NCI-H2227 (cell line): ENCODE measurements around the gene ADCY3.

ENCODE experiments used
- DNase-seq: peaks from one replicate; lab custom pipeline; 2025; ENCODE audit not compliant: unreplicated experiment; lab: John Stamatoyannopoulos, UW

ADCY3 gene

DNA sequence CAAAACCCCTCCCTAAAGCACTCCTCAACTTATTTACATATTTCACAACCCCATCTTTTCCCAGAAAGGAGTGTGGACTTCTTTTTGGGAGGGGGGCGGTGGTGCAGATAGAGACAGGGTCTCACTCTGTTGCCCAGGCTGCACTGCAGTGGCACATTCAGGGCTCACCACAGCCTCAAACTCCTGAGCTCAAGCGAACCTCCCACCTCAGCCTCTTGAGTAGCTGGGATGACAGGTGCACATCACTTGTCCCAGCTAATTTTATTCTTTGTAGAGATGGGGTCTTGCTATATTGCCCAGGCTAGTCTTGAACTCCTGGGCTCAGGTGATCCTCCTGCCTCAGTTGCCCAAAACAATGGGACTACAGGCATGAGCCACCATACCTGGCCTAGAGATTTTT lies 44.1 kb downstream of the ADCY3 start:
- no peak for DNase-seq

DNA sequence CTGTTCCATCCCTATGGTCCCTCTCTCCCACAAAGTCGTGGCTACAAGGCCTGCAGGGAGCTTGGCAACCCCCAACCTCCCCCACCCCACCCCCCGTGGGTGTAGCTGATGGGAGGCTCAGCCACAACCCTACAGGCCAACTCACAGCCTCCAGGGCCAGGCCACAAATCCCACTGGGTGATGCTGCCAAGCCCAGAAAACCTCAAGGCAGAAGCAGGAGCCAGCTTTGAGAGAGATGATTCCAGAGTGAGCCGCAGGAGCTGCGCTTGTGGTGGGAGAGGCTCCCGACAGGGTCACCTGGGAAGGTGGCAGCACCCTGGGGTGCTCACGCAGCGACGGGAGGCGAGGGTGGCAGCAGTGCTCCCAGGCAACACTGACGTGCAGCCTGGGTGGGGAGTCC lies 44.8 kb downstream of the ADCY3 start:
- no peak for DNase-seq

DNA sequence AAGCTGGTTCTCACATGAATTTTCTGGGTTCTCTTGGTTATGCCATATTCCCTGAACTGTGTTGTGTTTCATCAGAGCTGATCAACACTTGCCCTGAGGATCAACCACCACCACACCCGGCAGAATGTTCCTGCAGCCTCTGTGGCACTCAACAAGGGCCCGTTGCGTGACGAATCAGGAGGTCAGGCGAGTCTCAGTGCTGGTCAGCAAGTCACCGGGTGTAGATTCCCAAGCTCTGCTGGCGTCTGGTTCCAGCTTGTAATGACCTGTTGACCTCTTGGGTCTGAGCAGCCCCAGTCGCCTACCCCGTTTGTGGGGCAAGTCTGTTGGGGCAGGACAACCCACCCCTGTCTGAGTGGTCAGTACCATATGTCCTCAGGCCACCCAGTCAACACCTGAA lies 46.0 kb downstream of the ADCY3 start:
- DNase-seq, result no peak

DNA sequence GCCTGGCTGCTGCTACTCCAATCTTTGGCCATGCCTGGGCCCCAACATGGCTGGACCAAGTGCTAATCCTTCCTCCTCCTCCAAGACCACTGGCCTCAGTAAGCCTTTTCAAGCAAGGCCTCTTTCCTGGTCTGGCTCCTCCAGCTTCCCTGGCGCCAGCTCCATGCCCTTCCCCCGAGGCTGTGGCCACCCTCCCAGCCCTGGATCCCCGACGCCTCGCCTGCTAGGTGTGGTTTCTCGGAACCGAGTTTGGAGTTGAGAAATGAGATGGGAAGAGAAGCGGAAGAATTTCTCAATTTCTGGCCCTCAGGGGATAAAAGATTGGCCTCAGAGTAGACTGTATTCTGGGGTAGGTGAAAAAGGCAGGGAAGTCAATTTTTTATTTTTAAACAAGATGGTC lies 46.4 kb downstream of the ADCY3 start:
- DNase-seq, result no peak

DNA sequence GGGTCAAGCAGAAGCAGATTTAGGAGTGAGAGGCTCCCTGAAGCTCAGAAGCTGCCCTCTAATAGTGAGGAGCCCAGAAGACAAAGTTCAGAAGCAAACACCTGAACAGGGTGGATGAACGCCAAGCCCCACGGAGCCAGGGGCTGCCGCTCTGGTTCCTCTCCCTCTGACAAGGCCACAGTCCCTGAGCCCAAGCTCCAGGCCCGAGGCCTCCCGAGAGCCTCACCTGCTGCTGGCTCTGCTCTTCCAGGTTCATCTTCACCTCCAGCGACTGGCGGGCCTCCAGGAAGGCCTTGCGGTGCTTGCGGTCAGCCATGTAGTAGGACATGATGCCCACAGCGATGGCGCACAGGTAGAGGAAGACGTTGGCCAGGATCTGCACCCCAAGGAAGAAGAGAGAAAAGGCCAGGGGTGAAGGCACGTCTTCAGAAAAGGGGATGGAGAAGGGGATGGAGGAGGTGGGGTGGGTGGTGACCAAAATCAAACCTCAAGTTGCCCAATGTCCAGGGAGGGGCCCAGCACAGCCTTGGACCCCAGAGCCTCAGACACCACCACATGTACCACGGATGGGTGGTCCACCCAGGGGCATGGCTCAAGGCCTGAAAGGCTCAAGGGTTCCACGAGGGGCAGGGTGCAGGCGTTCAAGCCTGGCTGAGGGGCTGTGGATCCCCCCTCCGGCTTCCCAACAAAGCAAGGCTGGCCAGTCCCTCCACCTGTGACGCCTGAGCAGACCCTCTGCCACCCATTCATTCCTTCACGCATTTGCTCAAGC lies 47.5 kb downstream of the ADCY3 start:
- DNase-seq, result no peak

- DNase-seq, result no peak
Observed at GRCh38 chr2:24871852-24872333, 48.1 kb downstream of the ADCY3 start.

DNA sequence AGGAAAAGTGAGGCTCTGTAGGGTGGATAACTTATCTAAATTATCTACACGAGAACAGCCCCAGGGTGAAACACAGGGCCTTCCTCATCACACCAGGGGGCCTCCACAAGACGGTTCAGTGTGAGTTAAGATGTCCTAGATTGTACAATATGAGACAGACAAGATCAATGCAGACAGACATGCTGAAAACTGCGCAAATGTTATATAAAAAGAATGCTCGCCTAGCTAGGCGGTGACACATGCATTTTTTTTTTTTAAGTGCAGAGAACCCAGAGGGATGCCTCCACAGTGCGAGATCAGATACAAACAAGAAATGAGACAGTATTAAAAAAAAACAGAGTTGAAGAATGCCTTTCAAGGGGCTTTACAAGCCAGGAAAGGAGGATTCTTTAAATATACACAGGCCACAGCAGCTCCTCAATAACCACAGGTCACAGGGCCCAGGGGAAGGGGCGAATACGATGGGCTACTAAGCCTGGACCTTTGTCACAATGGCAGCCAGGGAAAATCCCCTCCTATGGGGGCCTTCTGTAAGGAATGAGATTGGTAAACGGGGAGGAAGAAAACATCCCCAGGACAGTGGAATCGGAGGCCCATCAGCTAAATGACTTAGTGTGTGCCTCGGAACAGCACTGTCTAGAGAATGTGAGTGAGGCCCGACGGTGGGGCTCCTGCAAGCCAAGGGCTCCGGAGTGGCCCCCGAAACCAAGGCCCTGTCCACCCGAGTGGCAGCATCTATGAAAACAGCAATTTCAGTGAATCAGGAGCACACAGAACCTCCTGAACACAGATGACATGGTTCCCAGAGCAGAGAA lies 48.9 kb downstream of the ADCY3 start:
- no peak for DNase-seq

- no peak for DNase-seq
Observed at GRCh38 chr2:24870440-24870839, 49.6 kb downstream of the ADCY3 start.

DNA sequence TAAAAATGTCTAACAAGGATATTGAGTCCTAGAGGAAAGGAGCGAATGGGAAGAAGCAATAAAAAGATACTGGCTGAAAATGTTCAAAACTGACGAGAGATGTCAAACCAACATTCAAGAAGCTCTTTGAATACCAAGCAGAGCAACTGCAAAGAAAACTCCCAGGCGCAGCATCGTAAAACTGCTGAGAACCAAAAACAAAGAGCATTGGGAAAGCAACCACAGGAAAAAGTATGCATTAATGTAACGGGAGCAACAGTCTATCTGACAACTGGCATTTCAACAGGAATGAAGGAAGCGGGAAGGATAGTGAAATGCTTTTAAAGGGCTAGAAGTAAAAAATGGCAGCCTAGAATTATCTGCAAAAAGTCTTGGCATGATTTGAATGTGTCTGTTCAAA lies 53.1 kb downstream of the ADCY3 start:
- no peak for DNase-seq

- no peak for DNase-seq
Observed at GRCh38 chr2:24863641-24864040, 56.4 kb downstream of the ADCY3 start.

DNA sequence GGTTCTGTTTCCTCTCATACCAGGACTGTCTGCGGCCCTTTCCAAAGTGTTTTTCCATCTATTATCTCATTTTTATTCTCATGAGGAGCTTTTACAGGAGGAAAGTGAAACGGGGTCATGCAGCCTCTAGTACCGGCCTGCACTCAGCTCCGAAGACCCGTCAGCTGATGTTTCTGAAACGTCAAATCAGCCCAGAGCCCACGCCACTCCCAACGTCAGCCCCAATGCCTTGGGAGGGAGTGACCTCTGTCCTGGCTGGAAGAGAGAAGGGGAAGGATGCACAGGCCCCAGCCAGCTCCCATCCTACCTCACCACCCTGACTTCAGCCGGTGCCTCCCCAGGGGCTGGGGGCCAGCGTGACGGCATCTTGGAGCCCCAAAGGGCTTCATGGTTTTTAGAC lies 58.5 kb downstream of the ADCY3 start:
- no peak for DNase-seq

DNA sequence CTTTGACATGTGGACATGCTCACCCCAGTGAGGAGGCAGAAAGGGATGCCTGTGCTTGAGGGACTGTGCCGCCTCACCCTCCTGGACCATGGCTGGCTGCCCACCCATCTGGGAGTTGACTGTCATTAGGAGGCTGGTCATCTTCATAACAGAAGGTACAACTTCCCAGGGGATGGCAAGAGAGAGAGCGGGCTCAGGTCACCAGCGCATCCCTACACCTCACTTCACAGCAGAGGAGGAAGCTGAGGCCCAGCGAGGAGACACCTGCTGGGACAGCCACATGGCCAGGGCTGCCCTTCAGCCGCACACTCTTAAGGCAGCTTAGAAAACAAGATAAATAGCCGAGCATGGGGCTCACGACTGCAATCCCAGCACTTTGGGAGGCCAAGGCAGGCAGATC lies 59.4 kb downstream of the ADCY3 start:
- DNase-seq, result no peak

GRCh38 chr2:24859968-24860600 lies 60.0 kb downstream of the ADCY3 start:
- no peak for DNase-seq

DNA sequence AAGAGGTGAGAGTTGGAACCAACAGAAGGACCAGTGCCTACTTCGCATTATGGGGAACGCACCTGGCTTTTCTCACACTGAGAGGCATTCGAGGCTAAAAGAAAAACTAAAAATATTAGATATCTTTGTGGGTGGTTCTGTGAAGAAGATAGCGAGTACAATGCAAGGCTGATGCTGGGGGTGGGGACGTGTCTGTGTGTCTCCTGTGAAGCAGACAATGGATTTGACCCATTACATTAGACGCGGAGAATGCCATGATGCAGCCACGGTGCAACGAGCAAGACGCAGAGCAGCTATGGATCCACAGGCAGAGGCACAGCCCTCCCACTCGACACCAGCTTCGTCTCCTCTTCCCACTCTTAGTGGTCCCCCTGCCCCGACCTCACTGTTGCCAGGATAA lies 61.0 kb downstream of the ADCY3 start:
- DNase-seq, result no peak

- DNase-seq, result no peak
Observed at GRCh38 chr2:24857746-24858145, 62.3 kb downstream of the ADCY3 start.

DNA sequence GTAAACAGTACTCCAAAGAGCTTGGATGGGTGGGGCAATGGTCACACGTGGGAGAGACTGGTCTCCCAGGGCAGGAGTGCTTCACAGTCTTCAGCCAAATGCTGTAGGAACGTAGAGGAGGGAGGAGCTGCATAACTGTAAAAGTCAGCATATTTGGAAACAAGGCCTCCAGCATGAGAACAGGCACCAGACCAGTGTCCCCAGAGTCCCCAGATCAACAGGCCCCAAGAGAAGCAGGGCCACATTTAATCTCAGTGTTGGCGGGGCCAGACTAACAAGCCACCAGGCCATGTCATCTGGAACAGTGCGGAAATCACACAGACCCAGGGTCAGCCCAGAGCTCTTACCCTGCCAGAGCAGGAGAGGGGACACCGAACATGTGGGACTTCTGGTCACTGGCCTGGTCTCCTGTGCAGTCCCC lies 63.2 kb downstream of the ADCY3 start:
- no peak for DNase-seq

DNA sequence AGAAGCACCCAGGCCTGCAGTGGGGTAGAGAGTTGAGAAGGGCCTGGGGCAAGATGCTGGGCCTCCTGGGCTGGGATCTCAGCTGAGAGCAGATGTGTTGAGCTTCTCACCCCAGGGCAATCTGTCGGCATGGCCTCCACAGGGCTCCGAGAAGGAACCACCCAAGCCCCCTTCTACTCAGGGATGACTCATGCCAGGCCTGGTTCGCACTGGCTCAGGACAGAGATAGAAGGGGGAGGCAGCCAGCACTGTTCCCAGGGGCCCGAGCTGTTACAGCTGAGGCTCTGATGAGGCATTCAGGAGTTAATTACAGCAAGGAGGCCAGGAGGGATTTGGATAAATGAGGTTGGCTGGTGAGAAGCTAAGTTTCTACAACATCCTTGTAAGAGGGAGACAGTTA lies 64.3 kb downstream of the ADCY3 start:
- no peak for DNase-seq

DNA sequence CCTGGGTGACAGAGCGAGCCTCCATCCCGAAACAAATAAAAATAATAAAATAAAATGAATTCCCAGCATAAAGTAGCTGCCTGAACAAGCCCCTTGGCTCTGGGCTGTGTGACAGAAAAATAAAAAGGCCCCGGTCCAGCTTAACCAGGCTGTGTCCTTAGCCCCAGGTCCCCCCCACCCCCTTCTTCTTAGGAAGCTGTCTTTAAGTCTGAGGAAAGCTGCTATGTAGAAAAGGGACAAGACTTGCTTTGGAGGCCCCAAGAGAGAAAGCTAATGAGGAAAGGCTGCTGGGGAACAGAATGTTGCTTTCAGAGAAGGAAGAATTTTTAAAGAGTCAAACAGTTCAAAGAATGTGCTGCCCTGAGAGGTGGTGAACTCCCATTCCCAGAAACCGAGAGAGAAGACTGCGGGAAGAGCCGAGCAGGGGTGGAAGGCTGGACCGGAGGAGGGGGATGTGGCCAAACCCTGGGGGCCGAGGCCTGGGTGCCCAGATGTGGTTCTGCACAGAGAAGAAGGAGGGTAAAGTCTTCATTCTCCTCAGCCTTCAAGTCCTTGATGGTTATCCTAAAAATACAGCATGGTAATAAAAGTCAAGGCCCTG lies 64.9 kb downstream of the ADCY3 start:
- no peak for DNase-seq

DNA sequence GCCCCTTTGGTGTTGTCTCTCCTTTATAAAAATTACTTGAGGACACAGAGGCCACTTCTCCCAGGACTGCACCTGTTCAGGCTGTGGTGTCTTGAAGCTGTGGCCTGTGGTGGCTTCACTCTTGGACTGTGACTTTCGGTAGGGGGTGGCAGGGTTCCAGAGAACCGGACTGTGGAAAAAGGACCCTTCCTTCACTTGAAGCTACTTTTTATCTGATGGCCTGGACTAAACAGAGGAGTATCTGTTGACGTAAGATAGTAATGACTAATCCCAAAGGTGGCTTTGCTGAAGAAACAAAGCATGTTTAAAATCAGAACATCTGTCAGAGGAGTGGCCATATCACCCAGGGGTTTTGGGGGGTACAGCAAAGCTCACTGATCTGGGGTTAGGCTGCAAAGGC lies 66.0 kb downstream of the ADCY3 start:
- DNase-seq, result no peak

DNA sequence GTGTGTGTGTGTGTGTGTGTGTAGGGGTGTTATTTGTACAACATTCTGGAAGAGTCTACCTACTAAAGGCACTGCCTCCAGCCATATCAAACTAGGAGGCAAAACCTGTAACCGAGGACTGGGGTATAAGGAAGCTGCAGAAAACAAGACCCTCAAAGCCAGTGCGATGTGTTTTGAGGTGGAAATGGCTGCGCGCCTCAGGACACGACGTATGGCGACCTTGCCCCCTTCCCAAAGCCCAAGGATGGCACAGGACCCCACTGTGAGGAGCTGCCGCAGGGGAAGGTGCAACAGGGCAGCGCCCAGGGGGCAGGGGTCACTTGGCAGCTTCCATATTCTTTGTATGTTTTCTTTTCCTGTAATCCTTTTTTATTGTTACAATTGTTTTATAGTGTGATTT lies 67.0 kb downstream of the ADCY3 start:
- DNase-seq, result no peak

DNA sequence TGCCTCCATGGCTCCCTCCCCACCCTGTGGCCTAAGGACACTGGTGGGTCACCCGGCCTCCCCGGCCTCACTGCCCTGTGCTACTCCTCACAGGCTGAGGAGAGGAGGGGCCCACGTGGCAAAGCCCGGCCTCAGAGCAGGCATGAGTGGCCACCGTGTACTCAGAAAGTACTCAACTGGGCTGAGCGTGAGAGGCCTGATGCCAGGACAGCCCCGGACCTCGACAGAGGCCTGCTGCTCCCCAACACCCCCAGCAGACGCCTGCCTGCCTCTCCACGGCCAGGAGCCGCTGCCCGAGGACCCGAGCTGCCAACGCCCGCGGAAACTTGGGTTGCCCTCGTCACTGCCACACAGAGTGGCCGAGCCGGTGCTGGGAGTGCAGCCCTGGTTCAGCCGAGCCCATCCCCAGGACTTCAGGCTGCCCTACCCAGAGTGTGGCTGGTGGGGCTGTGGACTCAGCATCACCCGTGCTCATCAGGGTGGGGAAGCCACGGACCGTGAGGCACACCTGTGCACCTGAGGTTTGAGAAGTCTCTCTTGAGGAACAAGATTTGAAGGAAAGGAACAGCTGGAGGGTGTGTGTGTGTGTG lies 67.5 kb downstream of the ADCY3 start:
- DNase-seq, result no peak
